Retinal pigment epithelial cell (primary cell): ENCODE data around the gene SRD5A1.

ENCODE experiments used
- DNase-seq: peaks from one replicate; pipeline ENCODE4 v3.0.0-alpha.2; 2010; ENCODE audit warnings: low read depth
- H3K4me3 ChIP-seq: 2 replicates; pipeline ENCODE4 v1.5.1; 2011; ENCODE audit warnings: mild to moderate bottlenecking, low read length, control low read depth, moderate library complexity
- CTCF ChIP-seq: conservative IDR thresholded peaks from 2 replicates; pipeline ENCODE4 v1.5.1; 2011; ENCODE audit warnings: low read depth, low read length, control low read depth, inconsistent platforms

The SRD5A1 gene

GRCh38 chr5:6703806-6704205 lies 70.6 kb downstream of the SRD5A1 start:
- no peak overlapping the region for H3K4me3 ChIP-seq
- no peak for TF ChIP-seq CTCF
- no peak for DNase-seq

GRCh38 chr5:6704361-6704851 lies 71.2 kb downstream of the SRD5A1 start:
- no peak for DNase-seq
- H3K4me3 ChIP-seq, result no peak overlapping the region
- no peak for TF ChIP-seq CTCF

GRCh38 chr5:6705088-6705487 lies 71.8 kb downstream of the SRD5A1 start:
- DNase-seq, result no peak
- H3K4me3 ChIP-seq, result no peak overlapping the region
- TF ChIP-seq CTCF, result no peak

GRCh38 chr5:6705959-6706358 lies 72.7 kb downstream of the SRD5A1 start:
- H3K4me3 ChIP-seq, result no peak overlapping the region
- no peak for TF ChIP-seq CTCF
- DNase-seq, result no peak

GRCh38 chr5:6707852-6708251 lies 74.6 kb downstream of the SRD5A1 start:
- TF ChIP-seq CTCF, result no peak
- no peak for DNase-seq
- no peak overlapping the region for H3K4me3 ChIP-seq

GRCh38 chr5:6708814-6709213 lies 75.6 kb downstream of the SRD5A1 start:
- no peak overlapping the region for H3K4me3 ChIP-seq
- no peak for TF ChIP-seq CTCF

GRCh38 chr5:6710070-6710469 lies 76.8 kb downstream of the SRD5A1 start:
- no peak overlapping the region for H3K4me3 ChIP-seq
- no peak for DNase-seq
- no peak for TF ChIP-seq CTCF

More at GRCh38 chr5:6708814-6709213, 75.6 kb downstream of the SRD5A1 start:
- DNase-seq, result no peak
